Stimulated activated CD4-positive, alpha-beta T cell treated with anti-CD3 and anti-CD28 coated beads, Interleukin-15, amount 100 ng/mL, for 48 hours (primary cell): Measurements from ENCODE around the gene PCK1.

Experiments
- DNase-seq, 2 donors: peaks; one replicate each; pipeline ENCODE4 v3.0.0-alpha.2; 2020; ENCODE audit warnings: low read depth in 2 of 2

PCK1 gene

DNA sequence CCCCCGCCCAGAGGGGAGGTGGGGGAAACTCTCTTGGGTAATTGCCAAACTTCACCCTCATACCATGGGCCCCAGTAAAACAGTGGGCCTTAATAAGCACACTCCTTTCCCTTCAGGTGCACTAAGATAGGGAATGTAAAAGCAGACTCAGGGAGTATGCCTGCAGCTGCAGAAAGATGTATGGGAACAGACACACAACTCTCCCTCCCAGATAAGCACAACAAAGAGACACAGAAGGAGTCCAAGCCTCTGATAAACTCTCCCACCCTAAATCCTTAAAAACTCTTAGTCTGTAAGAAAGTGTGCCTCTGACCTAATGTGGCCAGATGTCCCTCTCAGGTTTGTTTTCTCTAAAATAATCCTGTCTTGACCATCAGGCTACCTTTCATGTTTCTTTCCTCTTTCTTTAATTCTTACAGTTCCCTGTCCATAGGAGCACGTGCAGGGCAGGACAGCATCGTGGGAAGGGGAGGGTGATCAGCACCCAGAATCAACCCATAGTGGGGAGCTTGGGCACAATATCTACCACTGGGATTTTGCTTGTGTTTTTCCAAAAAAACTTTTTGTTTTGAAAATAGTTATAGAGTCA lies 24.7 kb upstream of the PCK1 start:
- no peak for DNase-seq

DNA sequence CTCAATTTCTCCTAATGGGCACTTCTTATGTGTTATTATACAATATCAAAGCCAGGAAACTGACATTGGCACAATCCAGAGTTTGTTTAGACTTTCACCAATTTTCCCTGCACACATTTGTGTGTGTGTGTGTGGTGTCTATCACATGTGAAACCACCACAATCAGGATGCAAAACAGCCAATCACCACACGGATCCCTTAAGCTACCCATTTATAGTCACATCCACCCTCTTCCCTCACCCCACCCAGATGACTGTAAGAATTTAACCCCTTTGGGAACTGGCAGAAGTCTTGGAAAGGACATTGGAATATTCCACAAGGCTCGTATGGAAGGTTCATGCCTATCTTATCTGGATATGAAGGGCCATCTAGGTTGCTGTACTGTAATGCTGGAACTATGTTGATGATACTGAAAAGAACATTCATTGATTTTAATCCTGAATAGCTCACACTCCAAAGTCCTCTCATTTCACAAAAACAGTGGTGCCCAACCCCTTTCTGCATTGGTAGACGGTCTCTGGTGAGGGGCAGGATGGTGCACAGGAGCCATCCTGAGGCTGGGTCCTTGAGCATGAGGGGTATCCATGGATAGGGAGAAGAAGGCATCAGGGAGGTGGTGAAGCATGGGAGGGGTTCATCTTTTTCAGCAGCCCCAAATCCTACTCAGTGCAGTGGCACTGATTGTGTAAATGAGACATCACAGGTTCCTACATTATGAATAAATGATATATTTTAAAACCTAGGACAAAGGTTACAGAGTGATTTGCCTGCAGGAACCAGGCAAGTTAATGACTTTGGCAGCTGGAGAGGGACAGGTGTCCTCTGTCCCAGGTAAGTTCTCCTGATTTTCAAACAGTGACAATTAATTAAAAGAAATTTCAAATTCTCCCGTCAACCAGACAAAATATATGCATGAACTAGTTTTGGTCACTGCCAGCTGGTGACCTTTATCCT lies 23.9 kb upstream of the PCK1 start:
- DNase-seq: no peak

DNA sequence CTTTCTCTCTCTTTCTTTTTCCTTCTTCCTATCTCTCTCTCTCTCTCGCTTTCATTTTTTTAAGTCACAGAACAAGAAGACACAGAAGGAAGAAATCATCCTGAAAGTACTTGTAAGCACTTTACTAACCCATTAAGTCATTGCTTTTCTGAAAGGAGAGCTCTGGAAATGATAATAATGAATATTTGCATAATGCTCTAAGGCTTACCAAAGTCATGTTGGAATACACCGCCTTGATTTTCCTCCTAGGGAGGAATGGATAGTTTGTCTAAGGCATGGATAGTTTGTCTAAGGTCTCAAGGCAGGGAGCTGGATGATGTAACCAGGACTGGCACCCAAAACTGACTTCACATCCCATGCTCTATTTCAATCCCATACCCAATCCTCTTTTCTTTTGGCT lies 23.1 kb upstream of the PCK1 start:
- no peak for DNase-seq

DNA sequence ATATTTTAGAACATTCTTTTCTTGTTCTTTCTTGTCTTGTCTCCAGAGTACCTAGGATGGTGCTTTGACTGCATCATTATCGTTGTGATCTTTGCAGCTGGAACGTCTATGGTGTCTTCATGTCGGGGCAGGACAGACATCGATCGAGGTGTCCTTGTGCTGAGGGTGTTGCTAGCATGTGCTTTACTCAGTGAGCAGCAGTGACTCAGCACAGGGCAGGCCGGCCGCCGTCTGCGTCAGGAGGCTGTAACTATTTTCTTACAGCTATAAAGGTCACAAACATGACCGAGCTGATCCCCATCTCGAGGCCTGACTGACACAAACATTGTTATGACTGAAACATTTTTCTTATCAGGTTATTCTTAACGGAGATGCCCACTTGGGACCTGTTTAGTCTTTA lies 21.0 kb upstream of the PCK1 start:
- no peak for DNase-seq

DNA sequence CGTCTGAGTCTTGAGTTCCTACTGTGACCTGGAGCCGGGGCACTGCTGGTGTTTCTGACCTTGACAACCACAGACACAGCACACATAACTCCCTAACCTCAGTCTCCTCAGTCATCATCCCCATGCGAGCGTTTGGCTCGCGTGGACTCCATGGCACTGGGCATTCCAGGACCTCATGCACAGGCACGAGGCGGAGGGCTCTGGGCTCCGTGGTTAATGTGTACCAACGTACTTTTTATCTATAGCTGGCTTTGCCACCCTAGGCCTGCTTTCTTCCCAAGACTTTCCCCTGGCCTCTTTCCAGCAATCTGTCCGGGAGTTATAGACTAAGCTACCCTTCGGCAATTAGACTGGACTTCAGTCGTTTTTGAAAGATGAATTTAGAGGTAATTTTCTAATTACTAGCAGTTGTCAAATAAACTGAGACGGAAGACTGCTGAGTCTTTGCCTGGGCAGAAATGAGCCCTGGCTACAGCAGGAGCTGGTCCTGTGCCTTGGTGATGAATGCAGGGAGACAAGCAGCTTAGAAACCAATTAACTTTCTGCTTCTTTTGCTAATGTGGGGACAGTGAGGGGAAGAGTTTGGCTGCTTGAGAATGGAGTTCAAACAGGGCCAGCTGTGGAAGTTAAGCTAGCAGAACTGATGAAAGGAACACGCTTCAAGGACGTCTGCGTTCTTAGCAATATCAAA lies 19.9 kb upstream of the PCK1 start:
- DNase-seq: no peak

DNA sequence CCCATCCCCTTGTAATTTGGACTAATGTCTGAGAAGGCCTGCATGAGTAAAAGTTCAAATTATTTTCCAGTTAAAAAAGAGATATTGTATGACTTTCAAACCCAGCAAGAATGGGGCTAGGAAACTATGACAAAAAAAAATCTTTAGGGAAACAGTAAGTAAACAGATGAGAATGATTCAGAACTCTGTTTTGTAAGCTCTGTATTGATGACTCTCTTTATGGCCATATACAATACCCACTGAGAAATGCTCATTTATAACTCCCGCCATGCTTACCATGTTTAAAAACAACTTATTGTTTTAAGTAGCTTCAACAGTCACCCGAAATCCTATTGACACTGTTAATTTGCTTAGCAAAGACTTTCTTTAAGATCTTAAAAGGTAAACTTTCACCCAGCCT lies 17.2 kb upstream of the PCK1 start:
- no peak for DNase-seq

DNA sequence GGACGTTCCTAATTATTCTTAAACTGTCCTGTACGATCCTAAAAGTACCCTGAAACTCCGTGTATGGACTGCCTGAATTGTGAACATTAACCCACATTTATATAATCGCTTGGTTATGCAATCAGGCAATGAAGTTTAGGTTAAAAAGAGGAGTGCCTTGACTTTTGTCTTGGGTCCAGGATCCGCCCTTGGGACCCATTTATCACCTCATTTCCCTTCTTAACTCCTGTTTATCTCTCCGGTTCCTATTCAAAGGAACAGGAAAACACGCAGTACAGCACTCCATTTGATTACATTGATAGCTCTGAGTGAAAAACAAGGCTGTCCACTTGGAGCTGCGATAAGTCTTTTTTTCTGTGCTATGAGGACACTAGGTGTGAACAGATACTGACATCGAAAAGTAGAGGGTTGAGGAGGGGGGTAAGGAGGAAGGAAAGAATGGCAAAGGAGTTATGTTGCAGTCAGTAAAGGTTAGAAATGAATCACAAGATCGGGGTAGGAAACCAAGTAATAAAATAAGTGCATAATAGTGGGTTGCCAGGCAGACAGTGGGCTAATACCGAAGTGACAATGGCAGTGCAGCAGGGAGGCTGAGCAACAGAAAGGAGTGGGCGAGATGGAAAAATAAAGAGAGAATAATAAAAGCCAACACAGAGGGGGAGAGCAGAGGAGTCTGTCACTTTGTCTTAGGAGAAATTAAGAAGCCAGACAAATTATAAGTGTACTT lies 15.9 kb upstream of the PCK1 start:
- DNase-seq: no peak

DNA sequence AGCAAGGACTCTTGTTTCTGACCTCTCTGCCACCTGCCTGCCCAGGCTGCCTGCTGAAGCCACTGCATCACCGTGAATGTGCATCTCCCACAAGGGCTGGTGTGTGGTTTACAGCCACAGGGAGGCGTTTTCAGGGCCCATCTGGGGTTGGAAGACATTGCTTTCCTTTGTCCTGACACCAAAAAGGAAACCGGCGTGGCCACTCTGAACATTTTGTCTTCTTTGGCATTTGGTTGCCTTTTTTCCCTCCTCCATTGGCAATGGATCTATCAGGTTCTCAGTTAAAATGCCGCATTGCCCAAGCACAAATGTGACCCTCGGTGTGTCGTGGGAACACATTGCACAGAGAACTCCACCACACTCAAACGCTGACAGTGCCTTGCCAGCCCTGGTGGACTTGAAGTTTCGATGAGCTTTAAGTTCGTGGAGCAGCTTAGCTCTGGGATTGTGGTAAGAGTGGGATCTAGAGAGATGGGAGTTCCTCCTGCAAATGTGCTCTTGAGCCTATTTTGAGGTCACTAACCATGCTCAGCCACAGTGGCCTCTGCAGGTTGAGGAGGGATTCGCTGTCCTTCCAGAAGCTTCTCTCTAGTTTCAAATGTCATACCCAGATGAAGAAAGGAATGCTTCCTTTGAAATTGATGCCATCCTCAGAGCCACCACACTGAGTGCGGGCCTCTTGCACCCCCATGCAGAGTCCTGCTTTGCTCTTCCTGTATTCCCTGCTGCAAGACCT lies 14.8 kb upstream of the PCK1 start:
- no peak for DNase-seq

DNA sequence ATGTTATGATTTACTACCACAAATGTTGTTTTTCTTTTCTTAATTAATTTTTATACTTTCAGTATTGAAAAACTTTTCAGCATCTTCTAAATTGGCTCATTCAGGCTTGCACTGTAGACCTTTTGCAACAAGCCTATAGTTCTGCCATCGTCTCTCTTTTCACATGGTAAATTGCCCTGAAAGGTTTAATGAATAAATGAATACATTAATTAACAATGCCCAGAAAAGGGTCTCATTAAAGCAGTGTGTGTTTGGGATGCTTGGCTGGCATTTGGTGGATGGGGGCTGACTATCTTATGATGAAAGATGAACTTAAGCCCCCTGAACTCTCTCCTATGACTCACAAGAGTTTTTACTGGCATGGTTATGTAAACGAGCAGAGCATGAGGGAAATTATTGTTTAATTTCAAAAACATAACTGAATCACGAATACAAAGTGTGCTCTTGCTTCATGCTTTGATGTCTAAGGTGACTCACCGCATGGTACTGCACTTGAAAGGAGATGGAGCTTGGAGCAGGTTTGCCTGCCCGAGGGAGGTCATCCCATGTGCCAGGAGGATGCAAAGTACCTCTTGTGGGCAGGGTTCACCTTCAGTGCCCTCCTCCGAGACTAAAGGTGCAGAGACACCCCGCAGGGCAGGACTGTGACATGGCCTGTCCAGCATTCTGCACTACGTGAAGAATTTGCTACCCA lies 13.8 kb upstream of the PCK1 start:
- no peak for DNase-seq

DNA sequence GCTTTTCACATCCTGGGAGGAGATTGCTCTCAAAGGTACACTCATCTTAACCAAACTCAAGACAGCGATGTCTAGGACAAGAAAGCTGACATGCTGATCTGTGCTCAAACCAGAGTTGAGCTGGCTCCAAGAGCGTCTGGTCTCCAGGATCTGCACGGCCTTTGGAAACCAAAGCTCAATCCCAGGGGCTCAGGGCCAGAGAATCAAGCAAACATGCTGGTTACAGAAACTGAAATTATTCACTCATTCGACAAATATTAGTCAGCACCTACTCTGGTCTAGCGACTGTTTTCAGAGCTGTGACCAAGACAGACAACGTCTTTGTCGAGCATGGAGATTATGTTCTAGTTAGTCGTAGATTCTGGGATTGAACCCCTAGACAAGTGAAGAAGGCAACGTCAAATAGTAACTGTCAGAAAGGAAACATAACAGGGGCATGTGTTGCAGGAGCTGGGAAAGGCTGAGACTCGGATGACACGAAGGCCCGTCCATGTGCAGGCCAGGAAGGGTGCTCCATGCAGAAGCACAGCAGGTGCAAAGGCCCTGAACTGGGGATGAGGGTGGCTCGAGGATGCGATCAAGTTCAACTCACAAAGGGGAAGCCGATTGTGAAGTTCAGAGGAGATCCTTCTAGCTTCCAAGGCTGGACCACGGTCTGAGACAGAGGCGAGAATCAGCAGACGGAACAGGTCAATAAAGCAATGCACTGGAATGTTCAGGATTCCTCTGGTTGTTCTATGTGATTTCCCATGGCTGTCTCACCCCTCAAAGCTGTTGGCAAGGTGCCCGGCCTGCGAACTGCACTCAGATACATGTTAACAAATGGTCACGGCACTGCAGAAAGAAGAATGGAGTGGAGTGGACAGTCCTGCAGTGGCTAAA lies 12.5 kb upstream of the PCK1 start:
- DNase-seq: no peak

DNA sequence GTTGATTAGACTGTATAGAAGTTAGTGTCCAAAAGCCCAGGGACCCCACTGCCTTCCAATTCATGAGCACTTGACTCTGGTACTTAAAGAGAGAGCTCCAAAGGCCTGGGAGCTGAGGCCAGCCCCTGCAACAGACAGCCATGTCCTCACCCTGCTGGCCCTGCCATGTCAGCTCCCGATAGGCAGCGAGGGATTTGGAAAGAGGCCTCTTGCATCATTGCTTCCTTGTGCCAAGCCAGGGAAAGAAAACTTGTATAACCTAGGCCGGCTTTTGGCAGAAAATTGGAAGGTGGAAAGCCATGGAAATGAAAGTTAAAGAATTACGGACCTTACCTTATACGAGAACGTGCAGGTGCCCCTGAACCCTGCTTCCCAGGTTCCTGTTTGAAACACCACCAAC lies 8.4 kb upstream of the PCK1 start:
- DNase-seq: no peak

DNA sequence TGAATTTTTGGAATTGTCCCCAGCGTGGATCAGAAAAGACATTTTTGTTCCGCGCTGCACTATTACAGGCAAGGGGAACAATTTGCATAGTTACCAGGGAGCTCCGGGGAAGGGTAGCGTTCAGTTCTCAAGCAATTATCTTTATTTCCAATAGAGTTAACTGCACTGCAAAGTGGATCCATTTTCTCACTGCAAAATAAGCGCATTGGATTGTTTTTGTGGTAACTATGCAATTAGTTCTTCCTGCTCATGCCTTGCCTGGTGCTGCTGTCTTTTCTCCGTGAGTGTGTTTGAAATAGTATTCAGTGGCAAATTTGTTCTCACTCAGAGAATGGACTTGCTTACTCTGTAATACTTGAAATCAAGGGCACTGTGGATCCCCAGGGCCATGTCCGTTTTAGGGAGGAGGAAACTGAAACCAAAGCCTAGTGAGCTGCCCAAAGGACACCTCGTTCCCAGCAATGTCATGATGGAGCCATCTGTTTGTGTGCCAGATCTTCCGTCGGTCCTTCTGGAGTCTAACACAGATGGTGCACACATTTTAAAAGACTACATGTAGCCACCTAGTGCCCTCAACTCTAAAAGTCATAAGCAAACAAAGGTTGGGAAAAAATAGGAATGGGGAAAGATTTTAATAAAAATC lies 7.4 kb upstream of the PCK1 start:
- no peak for DNase-seq

DNA sequence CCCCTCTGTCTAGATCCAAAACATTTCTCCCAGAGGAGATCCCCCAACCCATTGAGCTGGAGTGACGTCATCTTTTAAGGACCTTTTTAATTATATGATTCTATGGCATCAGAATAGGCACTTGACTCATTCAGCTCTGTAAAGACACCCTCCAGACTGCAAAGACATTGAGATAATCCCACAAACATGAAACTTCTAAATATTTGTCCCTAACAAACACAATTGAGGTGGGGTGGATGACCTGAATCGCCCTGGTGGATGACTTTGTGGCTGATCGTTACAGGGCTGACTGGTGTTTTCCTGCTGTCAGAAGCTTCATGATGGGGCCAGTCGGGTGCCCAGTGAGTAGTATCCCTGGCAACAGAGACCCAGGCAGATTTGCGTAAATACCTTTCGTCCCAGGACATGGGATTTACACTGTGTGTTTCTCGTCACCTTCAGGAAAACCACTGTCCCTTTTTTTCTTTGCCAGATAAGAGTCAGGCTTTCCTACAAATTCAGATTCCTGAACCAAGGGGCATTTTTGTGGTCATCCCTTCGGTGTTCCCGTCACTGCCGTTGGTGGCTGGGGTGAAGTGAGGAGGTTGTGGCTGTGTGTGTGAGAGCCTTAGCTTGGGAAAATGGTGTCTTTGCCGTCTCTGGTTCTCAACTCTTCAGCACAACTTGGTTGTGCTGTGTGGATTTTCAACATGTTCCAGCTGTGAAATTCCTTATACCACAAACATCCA lies 5.3 kb upstream of the PCK1 start:
- DNase-seq: no peak

DNA sequence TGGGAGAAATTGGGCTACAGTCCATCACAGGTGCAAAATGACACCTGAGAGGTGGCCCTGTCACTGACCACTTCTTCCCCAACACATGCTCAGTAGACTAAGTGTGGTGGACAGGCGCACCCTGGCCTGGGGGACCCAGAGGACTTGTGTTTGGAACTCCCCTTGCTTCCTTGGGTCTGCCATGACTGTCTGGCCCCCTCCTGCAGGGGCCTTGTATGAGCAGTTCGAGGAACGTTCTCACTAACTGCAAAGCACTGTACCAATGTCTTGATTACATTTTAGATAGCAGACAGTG lies 4.0 kb upstream of the PCK1 start:
- no peak for DNase-seq

DNA sequence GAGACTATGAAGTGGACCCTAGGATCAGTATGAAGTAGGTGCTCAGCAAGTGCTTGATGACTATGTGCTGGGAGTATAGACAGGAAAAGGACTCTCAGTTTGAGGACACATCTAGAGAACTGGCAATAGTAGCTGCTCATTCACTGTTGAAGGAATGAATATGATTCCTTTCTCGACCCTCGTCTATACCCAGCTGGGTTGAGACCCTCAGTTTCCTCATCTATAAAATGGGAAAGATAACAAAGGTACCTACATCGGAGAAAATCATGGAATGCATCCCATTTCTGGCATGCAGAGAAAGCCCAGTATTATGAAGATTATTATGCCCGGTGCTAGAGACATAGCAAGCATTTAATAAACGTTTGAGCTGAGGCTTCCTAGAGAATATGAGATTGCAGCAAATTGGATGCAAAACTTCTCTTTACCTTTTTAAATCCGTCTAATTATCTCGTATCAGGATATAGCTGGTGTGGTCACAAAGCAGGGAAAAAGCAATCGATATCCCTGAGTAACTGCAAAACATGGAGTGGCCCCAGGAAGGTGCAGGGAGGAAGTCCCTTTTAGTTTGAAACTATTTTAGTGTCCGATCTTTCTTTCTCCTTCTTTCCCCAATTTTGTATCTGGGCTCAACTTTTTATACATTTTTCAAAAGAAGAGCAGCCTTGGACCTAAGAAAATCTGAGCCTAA lies 2.8 kb upstream of the PCK1 start:
- no peak for DNase-seq

DNA sequence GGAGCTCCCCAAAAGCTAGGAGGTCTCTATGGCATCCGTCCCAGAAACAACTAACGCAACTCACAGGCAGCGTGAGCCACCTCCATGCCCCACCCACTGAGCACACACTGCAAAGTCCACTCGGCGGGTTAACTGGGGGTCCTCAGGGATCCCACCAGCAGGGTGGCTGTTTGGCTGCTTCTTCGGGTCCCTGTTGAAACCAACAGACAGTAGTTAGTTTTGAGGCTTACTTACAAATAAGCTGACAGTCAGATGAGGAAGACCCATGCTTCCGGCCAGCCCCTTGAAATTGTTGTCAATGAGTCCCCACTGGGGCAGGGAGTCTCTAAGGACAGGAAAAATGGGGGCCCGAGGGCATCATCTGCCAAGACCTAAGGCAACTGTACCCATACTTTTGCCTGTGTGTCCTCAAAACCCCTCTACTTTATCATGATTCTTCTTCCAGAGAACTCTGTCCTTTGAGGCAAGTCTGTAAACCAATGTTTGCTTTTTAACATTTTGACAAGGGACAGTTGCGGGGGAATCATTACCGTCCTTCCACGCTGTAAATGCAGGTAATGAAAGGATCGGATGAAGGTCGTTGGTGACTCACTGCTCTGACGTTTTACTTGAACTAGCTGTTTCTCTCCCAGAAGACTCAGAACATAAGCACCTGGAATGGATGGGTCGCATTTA lies 2.2 kb upstream of the PCK1 start:
- no peak for DNase-seq

DNA sequence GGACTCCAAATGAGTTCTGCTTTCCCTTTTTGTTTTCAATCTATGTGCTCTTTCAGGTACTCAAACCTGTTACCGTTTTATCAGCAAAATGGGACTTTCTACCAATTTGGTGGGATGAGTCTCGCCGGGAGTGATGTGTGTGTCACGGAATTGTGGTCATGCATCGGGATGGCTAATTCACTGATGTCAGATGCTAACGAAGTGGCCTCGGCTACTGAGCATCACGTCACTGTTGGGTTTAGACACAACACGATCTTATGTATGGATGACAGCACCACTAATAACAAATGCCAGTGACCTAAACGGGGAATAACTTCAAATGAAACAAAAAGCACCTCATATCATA lies 1.6 kb upstream of the PCK1 start:
- no peak for DNase-seq
